H9 (cell line): ENCODE measurements around the gene SLC17A7. TPM values are rescaled to one million over a fixed set of nuclear protein-coding genes. Genes with fewer than 3 reads are reported as not detected.

ENCODE experiments used
- DNase-seq: peaks from one replicate; pipeline ENCODE4 v3.0.0-alpha.2; 2017
- H2AFZ ChIP-seq: one replicate; pipeline ENCODE4 v1.6.1; 2013; ENCODE audit warnings: mild to moderate bottlenecking, low read length, control low read depth, moderate library complexity
- H2AK5ac ChIP-seq: 2 replicates; pipeline ENCODE4 v1.6.1; 2013; ENCODE audit warnings: low read length, control low read depth, mixed read lengths; ENCODE audit not compliant: insufficient read length
- H2BK120ac ChIP-seq: one replicate; pipeline ENCODE4 v1.6.1; 2013; ENCODE audit warnings: low read depth, mild to moderate bottlenecking, low read length, control low read depth, inconsistent platforms; ENCODE audit not compliant: poor library complexity, severe bottlenecking
- H2BK12ac ChIP-seq: 2 replicates; pipeline ENCODE4 v1.6.1; 2013; ENCODE audit warnings: low read length, control low read depth, mixed read lengths, low read depth; ENCODE audit not compliant: insufficient read length
- H2BK15ac ChIP-seq: 2 replicates; pipeline ENCODE4 v1.6.1; 2013; ENCODE audit warnings: low read depth, low read length, control low read depth
- H2BK20ac ChIP-seq: one replicate; pipeline ENCODE4 v1.6.1; 2013; ENCODE audit warnings: low read depth, mild to moderate bottlenecking, low read length, control low read depth, inconsistent platforms; ENCODE audit not compliant: poor library complexity, severe bottlenecking
- H2BK5ac ChIP-seq: 2 replicates; pipeline ENCODE4 v1.6.1; 2013; ENCODE audit warnings: low read length, control low read depth, mixed read lengths; ENCODE audit not compliant: insufficient read length
- H3K14ac ChIP-seq: 2 replicates; pipeline ENCODE4 v1.6.1; 2013; ENCODE audit warnings: low read length, control low read depth; ENCODE audit not compliant: insufficient read depth
- H3K18ac ChIP-seq: 2 replicates; pipeline ENCODE4 v1.6.1; 2013; ENCODE audit warnings: low read depth, mild to moderate bottlenecking, mixed read lengths, low read length, control low read depth; ENCODE audit not compliant: insufficient read length
- H3K23ac ChIP-seq: 2 replicates; pipeline ENCODE4 v1.6.1; 2013; ENCODE audit warnings: low read length, control low read depth, mixed read lengths, low read depth; ENCODE audit not compliant: insufficient read length
- H3K23me2 ChIP-seq: 2 replicates; pipeline ENCODE4 v1.6.1; 2013; ENCODE audit warnings: low read depth, mild to moderate bottlenecking, mixed read lengths, low read length, control low read depth; ENCODE audit not compliant: insufficient read length, poor library complexity, severe bottlenecking
- H3K27ac ChIP-seq: 2 replicates; pipeline ENCODE4 v1.5.1; 2013; ENCODE audit warnings: low read length, control low read depth, mixed read lengths, low read depth; ENCODE audit not compliant: insufficient read length
- H3K27me3 ChIP-seq: 2 replicates; pipeline ENCODE4 v1.6.1; 2013; ENCODE audit warnings: low read length, control low read depth, inconsistent platforms; ENCODE audit not compliant: insufficient read depth
- H3K4ac ChIP-seq: 2 replicates; pipeline ENCODE4 v1.6.1; 2013; ENCODE audit warnings: low read depth, mild to moderate bottlenecking, control low read depth, inconsistent platforms, low read length, moderate library complexity
- H3K4me1 ChIP-seq: 2 replicates; pipeline ENCODE4 v1.6.1; 2013; ENCODE audit warnings: low read length, control low read depth, inconsistent platforms; ENCODE audit not compliant: insufficient read depth
- H3K4me2 ChIP-seq: 2 replicates; pipeline ENCODE4 v1.6.1; 2013; ENCODE audit warnings: low read length, control low read depth, mixed read lengths; ENCODE audit not compliant: insufficient read length, insufficient read depth
- H3K56ac ChIP-seq: 2 replicates; pipeline ENCODE4 v1.6.1; 2013; ENCODE audit warnings: low read depth, mild to moderate bottlenecking, mixed read lengths, low read length, control low read depth; ENCODE audit not compliant: insufficient read length
- H3K79me1 ChIP-seq: 2 replicates; pipeline ENCODE4 v1.6.1; 2013; ENCODE audit warnings: low read depth, mild to moderate bottlenecking, moderate library complexity, low read length, control low read depth, inconsistent platforms; ENCODE audit not compliant: insufficient read depth, poor library complexity, severe bottlenecking
- H3K79me2 ChIP-seq: 2 replicates; pipeline ENCODE4 v1.6.1; 2013; ENCODE audit warnings: low read length, control low read depth, inconsistent platforms; ENCODE audit not compliant: insufficient read depth
- H3K9ac ChIP-seq: 2 replicates; pipeline ENCODE4 v1.6.1; 2013; ENCODE audit warnings: low read length, control low read depth, mixed read lengths; ENCODE audit not compliant: insufficient read length; ENCODE audit errors: extremely low read depth
- H3K9me3 ChIP-seq: one replicate; pipeline ENCODE4 v1.6.1; 2013; ENCODE audit warnings: low read depth, low read length, inconsistent platforms; ENCODE audit not compliant: control insufficient read depth
- H3T11ph ChIP-seq: one replicate; pipeline ENCODE4 v1.6.1; 2013; ENCODE audit warnings: mild to moderate bottlenecking, low read length, control low read depth, inconsistent platforms
- H4K20me1 ChIP-seq: one replicate; pipeline ENCODE4 v1.6.1; 2013; ENCODE audit not compliant: control insufficient read depth, insufficient read length, insufficient read depth
- H4K5ac ChIP-seq: 2 replicates; pipeline ENCODE4 v1.6.1; 2013; ENCODE audit warnings: low read depth, mild to moderate bottlenecking, mixed read lengths, low read length, control low read depth; ENCODE audit not compliant: insufficient read length
- H4K8ac ChIP-seq: replicated peaks from 2 replicates; pipeline ENCODE4 v1.6.1; 2013; ENCODE audit warnings: low read length, control low read depth, mixed read lengths, low read depth; ENCODE audit not compliant: insufficient read length
- H4K91ac ChIP-seq: 2 replicates; pipeline ENCODE4 v1.6.1; 2013; ENCODE audit warnings: low read depth, mild to moderate bottlenecking, moderate library complexity, mixed read lengths, low read length, control low read depth; ENCODE audit not compliant: insufficient read length
- H3K27ac Mint-ChIP-seq, 3 experiments: 2 replicates in 2 of 3; 3 replicates in 1 of 3; pipeline ENCODE4 v1.8.0; 2020 to 2021; ENCODE audit warnings: mixed read lengths in 3 of 3, mild to moderate bottlenecking in 1 of 3, moderate library complexity in 1 of 3
- H3K27me3 Mint-ChIP-seq: 2 replicates; pipeline ENCODE4 v1.8.0; 2021; ENCODE audit warnings: low read depth, mild to moderate bottlenecking, moderate library complexity, mixed read lengths
- H3K36me3 Mint-ChIP-seq, 3 experiments: 2 replicates in 2 of 3; 3 replicates in 1 of 3; pipeline ENCODE4 v1.8.0; 2020 to 2021; ENCODE audit warnings: low read depth in 3 of 3, mixed read lengths in 3 of 3; ENCODE audit not compliant: insufficient read depth in 1 of 3
- H3K4me1 Mint-ChIP-seq, 2 experiments: 2 replicates each; pipeline ENCODE4 v1.8.0; 2020; ENCODE audit warnings: mixed read lengths in 2 of 2
- H3K4me3 Mint-ChIP-seq, 2 experiments: 2 replicates in 1 of 2; 3 replicates in 1 of 2; pipeline ENCODE4 v1.8.0; 2020 to 2021; ENCODE audit warnings: mild to moderate bottlenecking in 2 of 2, mixed read lengths in 2 of 2, moderate library complexity in 1 of 2
- H3K9me3 Mint-ChIP-seq, 2 experiments: 2 replicates in 1 of 2; 3 replicates in 1 of 2; pipeline ENCODE4 v1.8.0; 2020; ENCODE audit warnings: mild to moderate bottlenecking in 2 of 2, mixed read lengths in 2 of 2, moderate library complexity in 1 of 2
- CTCF ChIP-seq: fragments of 200-600 bp; sonication (generic); conservative IDR thresholded peaks from 3 replicates; pipeline ENCODE4 v1.8.0; 2021; ENCODE audit warnings: antibody characterized with exemption, mild to moderate bottlenecking
- WGBS: extraction: QIAGEN DNeasy Blood & Tissue Kit; methylation state at CpG from one replicate; pipeline ENCODE4 v1.1.7; 2013; ENCODE audit warnings: missing lambda C conversion rate, low lambda C conversion rate, mixed read lengths; ENCODE audit not compliant: insufficient read length; ENCODE audit errors: extremely low coverage; 5-methylcytosine and 5-hydroxymethylcytosine counted together
- total RNA-seq: library from RNA; stranded (reverse); gene quantifications from 2 replicates; pipeline ENCODE4 v1.2.1, GENCODE V29; 2021

The SLC17A7 gene
- total RNA-seq, 1 experiment from 2014 or later: 1.3 TPM

GRCh38 chr19:49425178-49425577, 16.1 kb downstream of the SLC17A7 start, which contains the start of gene GFY:
Gene GFY, plus strand, starts transcription at chr19:49425388. Its CDS starts 1,043 bp downstream, at chr19:49426431.
- Histone ChIP-seq H3K4ac (no peak within 1 kb of the TSS), H3K79me1 (no peaks in the 10 kb centered on the region), H2BK5ac (no peak within 1 kb of the TSS), H2BK15ac (no peak within 1 kb of the TSS), H2AK5ac (no peak within 1 kb of the TSS), H3K79me2 (no peaks in the 10 kb centered on the region), H4K20me1 (no peaks in the 10 kb centered on the region), H3K18ac (no peak within 1 kb of the TSS), H2AFZ (no peak within 1 kb of the TSS), H3K9me3 (no peaks in the 10 kb centered on the region), H2BK120ac (no peak within 1 kb of the TSS), H3K23me2 (peaks cover 22% of the 10 kb centered on the region), H3K27me3 (peaks cover 32% of the 10 kb centered on the region; the same call in 1 of the 2 replicates), H3K23ac (no peak within 1 kb of the TSS), H4K8ac (no peak within 1 kb of the TSS), H2BK20ac (no peak within 1 kb of the TSS), H3K56ac (no peak within 1 kb of the TSS), H4K5ac (no peak within 1 kb of the TSS), H3K4me1 (peaks cover 2% of the 10 kb centered on the region), H3K9ac (no peak within 1 kb of the TSS), H3K4me2 (peak within 1 kb of the TSS; percentile 7), H4K91ac (no peak within 1 kb of the TSS), H2BK12ac (no peak within 1 kb of the TSS), H3K14ac (no peak within 1 kb of the TSS), H3K27ac (no peak within 1 kb of the TSS), H3T11ph (no peak within 1 kb of the TSS)
- H3K9me3 Mint-ChIP-seq: peaks cover 0 to 9% of the 10 kb centered on the region in 2 experiments; a peak in 2 of 5 replicates
- H3K27ac Mint-ChIP-seq: no peak within 1 kb of the TSS; a peak in 1 of 7 replicates
- peaks cover 83% of the 10 kb centered on the region for H3K27me3 Mint-ChIP-seq
- no peaks in the 10 kb centered on the region; a peak in 2 of 7 replicates for H3K36me3 Mint-ChIP-seq
- H3K4me3 Mint-ChIP-seq: peak within 1 kb of the TSS; percentile 54 to 75
- peaks cover 60 to 77% of the 10 kb centered on the region in 2 experiments for H3K4me1 Mint-ChIP-seq
- no peak for DNase-seq
- WGBS: no CpG with 5 or more reads among the region's 7 CpGs
- TF ChIP-seq CTCF: no peak
